Activated effector memory CD4-positive, alpha-beta T cell treated with Interleukin-2 at 50 U/mL for 16 hours (primary cell): ENCODE results near the gene TSPAN10.

Experiments
- DNase-seq: peaks from one replicate; pipeline ENCODE4 v3.0.0-alpha.2; 2020

Gene TSPAN10

GRCh38 chr17:81690549-81690948 is 53.6 kb downstream of the TSPAN10 start:
- DNase-seq: no peak

GRCh38 chr17:81691196-81691595 is 54.2 kb downstream of the TSPAN10 start:
- no peak for DNase-seq

- DNase-seq: no peak
Measured at GRCh38 chr17:81691608-81692007, 54.6 kb downstream of the TSPAN10 start.

GRCh38 chr17:81693509-81694210 is 56.7 kb downstream of the TSPAN10 start:
- no peak for DNase-seq

- no peak for DNase-seq
Measured at GRCh38 chr17:81694810-81695209, 57.8 kb downstream of the TSPAN10 start.

GRCh38 chr17:81695211-81695610 is 58.2 kb downstream of the TSPAN10 start:
- no peak for DNase-seq

GRCh38 chr17:81695801-81696200 is 58.8 kb downstream of the TSPAN10 start:
- no peak for DNase-seq

GRCh38 chr17:81696218-81696941 is 59.4 kb downstream of the TSPAN10 start:
- no peak for DNase-seq

- no peak for DNase-seq
Measured at GRCh38 chr17:81697261-81698044, 60.5 kb downstream of the TSPAN10 start.
